NCI-H510A (cell line): ENCODE results near the gene MLN.

Source experiments
- DNase-seq: peaks from one replicate; lab custom pipeline; 2025; lab: John Stamatoyannopoulos, UW

Gene MLN

GRCh38 chr6:33813990-33814985 is 10.5 kb upstream of the MLN start:
- DNase-seq, result no peak

DNA sequence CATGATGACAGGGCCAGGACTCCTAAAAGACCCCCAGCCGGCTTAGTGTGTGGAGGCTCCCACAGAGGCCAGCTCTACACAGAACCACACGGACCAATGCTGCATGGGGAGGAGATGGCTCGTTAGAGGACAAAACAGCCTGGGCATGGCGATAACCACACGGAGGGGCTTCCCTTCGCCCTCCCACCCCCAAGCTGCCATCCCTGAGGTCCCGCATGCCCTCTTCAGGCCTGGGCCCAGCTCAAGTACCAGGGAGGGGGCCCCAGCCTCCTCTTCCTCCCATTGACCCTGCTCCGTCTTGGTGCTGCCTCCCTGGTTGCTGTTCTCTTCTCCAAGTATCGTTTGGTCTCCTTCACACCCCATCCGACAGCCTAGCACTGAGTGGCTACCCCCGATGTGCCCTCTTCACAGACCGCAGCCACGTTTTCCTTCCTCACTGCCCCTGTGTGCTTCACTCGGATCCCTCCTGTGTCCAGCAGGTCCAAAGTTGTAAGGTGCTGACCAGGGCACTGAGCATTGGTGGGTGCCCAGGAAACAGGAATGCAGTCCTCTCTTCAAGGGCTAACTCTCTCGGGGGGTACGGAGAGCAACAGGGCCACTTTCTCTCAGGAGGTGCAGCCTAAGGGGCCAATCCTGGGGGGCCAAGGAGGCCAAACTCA is 9.6 kb upstream of the MLN start:
- DNase-seq, result no peak

- DNase-seq, result no peak
Observed at GRCh38 chr6:33812669-33813068, 8.9 kb upstream of the MLN start.

- no peak for DNase-seq
Observed at GRCh38 chr6:33809594-33809993, 5.8 kb upstream of the MLN start.

DNA sequence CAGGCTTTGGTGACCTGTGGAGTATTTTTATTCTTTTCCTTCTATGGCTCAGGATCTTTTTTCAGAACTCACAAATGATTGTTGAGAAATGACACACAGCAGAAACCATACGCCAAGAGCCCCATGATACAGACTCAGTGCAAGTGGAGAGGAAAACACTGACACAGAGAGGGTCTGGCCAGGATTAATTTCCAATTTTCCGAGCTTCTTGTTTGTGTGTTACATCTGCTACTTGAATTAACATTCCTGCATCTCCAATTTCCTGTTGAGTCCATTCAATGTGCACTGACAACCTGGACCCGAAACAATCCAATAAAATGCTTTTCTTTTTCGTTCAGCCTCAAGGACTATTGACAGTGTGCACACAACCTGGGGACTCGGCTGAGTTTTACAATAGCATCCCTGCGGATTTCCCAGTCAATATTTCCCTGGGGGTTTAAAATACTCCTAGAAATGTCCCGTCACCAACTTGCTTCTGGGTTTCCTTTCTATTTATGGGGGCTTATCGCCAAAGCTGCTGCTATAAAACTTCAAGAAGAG is 4.9 kb upstream of the MLN start:
- no peak for DNase-seq

DNA sequence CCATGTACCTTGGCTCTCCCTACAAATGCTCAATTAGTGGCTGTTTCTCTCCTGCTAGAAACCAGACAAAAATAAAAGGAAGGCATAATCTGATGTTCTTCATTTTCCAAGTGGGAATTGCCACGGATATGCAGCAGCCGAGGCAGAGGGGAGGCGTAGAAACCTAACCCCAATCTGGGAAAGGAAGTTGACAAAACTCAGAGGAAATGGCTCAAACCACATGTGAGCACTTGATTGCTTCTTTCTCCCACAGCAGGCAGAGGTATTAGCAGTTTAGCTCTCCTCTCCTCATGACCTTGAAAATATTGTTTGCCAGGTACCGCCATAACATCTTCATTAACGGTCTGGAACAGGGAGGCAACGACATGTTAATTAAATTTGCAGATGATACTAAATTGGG is 3.8 kb upstream of the MLN start:
- DNase-seq, result no peak

DNA sequence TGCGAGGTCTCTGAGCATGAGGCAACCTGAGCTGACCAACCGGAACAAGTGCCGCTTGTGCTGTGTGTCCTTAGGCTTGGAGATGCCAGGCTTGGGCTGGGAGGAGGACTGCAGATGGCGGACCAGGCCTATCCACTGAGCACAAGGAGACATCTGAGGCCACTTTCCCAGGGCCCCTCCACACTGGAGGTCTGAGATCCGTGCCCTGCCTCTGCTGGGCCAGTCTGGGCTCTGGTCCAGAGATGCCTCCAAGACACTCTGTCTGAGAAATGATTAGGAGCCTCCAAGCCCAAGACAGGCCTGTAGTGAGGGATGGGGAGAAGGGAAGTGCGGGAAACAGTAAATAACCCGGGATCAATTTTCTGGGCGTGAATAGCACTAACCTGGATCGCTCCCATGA is 3.0 kb upstream of the MLN start:
- no peak for DNase-seq

DNA sequence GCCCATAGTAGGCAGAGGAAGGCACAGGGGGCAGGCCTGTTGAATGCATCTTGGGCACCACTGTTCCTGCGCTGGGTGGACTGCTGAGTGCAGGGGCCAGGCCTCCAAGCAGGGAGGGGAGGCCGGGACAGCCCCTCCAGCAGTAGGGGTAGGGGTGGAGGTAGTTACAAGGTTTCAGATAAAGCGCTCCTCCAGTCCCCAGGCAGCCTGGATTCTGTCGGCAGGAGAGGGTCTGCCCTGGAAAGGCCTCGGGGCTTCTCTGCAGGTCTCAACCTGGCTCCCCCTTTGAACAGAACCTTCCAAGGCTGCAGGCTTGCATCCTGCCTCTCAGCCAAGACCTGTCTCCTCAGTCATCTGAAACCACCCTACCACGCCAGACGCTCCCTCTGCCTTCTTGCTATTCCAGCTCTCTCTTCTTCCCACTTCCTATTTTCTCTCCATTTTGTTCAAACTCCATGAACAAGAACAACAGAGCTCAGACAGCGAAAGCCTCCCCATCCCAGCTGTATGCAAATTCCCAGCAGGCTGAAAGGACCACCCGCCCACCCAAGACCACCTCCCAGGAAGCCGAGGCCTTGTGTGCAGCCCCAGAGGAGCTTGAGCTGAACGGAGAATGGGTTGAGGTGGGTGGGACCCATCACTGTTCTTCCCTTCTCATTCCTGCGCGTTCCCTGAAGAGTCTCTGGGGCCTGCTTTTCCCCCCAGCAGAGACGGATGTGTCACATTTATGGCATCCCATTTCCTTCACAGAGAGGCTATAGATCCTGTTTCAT is 1.4 kb downstream of the MLN start:
- DNase-seq, result no peak

DNA sequence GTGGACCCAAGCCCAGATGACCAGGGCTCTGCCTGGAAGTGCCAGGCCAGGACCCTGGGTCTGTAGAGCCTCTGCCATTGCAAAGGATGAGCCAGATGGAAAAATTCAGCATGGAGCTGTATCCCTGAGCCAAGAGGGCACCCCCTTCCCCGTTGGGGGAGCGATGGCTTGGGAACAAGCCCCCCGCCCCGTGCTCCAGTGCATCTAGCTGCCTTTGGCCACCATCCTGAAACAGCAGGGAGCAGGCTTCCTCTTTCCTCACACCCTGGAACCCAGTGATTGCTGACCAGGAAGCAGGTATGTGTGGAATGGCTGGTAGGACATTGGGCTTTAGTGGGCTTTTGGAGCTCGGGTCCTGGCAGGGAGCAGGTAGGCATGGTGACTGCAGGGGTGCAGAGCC is 2.2 kb downstream of the MLN start:
- DNase-seq, result no peak

DNA sequence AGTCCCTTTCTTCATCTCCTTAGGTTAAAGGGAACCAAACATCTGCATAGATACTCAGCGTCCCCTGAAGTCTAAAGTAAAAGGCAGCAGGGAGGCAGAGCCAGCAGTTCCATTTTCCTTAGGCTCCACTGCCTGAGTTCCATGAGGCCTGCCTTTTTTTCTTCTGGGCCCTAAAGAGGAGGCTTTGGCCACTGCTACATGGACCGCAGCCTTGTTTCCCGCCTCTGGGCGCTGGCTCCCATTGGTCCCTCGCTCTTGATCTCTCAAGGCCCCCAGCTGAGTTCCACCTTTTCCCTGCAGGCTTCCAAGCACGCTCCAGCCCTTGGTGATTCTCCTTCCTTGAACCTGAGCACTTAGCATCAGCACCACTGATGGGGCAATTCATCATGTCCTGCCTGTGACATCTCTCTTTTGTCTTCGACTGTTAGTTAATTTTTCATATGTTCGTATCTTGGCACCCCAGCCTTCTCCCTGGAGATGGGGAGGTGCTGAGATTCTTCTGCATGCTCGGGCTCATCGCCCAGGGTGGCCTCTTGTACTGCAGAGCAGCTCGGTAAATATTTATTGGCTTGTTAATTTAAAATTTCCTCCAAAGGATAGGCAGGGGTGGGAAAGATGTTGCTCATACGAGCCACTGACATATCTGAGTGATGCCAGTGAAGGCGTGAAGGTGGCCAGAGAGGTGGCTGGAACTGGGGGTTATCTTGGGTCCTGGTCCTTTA is 3.4 kb downstream of the MLN start:
- DNase-seq, result no peak

DNA sequence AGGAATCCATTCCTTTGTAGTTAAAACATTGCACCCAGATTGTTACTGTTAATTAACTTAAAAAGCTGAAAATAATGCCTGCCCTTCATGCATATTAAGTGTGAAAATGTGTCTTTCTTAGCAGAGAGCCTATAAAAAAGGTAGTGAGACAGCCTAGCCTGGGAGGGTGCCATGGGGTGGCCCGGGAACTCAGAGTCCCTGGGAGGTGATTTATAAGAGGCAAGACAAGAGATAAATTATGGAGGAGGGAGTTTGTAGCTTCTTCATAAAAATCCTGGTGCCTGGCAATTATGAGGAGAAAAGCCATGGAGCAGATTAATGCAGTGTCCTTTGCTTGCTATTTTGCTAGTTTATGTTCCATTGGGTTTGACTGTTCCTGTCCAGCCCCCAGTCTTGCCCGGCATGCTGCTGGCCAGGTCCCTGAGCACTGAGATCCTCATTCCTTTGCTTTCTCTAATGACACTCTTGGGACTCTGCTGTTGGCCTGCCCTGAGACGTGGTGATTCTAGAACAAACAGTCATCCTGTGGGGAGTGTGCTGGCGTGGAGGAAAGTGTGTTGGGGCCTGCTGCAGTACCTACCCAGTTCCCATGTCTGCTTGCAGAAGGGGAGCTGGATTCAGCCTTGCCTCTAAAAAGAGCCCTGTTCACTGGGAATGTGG is 4.2 kb downstream of the MLN start:
- DNase-seq, result no peak

GRCh38 chr6:33798343-33798848 is 5.4 kb downstream of the MLN start:
- DNase-seq, result no peak

DNA sequence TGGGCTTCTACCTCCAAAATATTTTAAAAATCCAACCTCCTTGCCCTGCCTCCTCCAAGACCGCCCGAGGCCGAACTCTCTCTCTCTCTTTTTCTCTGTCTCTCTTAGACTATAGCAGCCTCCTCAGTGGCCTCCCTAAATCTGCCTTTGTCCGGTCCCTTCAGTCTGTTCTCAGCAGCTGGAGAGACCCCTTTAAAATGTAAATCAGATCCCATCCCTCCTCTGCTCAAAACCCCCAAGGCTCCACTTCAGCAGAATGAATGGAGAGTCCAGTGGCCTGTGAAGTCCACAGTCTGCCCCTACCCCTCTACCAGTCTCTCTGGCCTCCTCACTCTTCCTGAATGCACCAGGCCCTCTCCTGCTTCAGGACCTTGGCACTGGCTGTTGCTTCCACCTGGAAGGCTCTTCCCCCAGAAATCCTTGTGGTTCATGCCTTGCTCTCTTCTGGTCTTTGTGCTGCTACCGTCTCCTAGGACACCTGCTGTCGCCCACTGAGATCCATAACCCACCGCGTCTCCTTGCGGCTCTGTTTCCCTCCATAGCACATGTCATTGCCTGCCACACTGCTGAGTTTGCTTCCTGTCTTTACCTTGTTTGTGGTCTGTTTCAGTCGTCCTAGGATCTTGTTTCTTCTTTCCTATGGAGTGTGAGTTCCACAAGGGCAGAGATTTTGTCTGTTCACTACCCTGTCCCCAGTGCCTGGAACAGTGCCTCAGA is 6.0 kb downstream of the MLN start:
- no peak for DNase-seq

DNA sequence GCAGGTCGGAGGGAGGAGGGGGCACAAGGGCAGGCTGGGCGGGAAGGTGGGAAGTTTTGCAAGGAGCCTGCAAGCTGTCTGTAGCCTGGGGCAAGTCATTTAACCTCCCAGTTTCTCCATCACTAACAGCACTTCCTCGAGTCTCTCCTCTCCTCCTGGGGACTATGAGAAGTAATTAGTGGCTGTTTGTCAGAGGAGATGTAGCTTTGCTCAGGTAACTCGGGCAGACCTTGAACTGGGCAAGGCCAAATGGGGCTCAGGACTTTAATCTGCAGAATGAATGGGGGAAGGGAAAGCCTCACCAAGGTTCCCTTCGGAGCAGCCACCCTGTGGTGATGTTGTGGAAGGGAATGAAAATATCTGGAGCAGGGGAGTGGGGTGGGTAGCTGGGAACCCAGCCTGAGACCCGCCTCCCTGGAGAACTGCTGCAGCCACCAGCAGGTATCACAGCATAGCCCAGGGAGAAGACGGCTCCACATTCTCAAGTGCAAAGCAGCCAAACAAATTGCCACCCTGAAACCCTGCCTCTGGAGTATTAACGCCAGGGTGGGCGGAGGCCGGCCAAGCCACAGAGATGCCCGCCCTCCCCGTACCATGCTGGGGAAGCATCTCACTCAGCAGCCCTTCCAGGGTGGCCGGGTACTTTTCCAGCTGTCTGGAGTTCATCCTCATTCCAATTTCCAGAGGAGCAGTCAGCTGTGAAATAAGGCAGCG is 8.7 kb downstream of the MLN start:
- DNase-seq, result no peak

GRCh38 chr6:33792981-33793380 is 10.8 kb downstream of the MLN start:
- DNase-seq, result no peak

DNA sequence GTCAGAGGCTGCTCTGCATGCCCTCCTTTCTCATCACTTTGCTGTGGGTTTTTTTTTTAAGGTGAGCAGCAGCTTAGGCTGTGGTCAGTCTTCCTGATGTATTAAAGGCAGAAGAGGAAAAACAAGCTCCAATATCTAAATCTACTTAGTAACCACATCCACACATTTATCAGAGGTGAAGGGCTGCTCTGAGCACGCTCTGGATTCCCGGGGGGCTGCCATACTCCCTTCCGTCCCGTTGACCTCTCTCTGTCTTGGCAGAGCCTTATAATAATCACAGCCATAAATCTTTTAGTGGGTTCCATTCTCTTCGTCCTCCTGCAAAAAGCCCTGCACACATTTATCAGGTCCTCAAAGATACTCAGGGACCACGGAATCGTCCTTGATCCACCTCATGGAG is 12.2 kb downstream of the MLN start:
- no peak for DNase-seq

- DNase-seq, result no peak
Observed at GRCh38 chr6:33790910-33791309, 12.9 kb downstream of the MLN start.

DNA sequence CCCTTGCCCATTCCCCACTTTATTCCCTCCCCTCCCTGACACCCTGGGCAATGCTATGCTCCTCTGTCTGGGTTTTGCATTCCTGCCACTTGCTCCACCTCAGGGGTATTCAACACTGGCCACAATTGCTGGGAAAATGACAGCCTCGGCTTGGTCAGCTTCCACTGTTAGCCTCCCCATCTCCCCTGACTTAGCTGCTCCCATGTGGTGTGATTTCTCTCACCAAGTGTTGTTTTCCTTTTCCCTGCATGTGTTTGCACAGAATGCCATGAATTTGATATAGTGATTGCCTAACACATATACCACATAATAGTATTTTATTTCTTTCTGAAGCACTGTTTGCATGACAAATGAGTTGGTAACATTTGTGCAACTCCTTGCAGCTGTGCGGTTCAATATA is 13.4 kb downstream of the MLN start:
- DNase-seq, result no peak

- no peak for DNase-seq
Observed at GRCh38 chr6:33789550-33789895, 14.3 kb downstream of the MLN start.
